RPMI8226 (cell line): ENCODE results near the gene STARD8.

ENCODE experiments used
- DNase-seq: peaks from one replicate; pipeline ENCODE4 v3.0.0-alpha.2; 2015

STARD8 gene

GRCh38 chrX:68754406-68754805 is 106.9 kb downstream of the STARD8 start:
- DNase-seq, result no peak

GRCh38 chrX:68755616-68756125 is 108.2 kb downstream of the STARD8 start:
- DNase-seq, result no peak

GRCh38 chrX:68757331-68757730 is 109.9 kb downstream of the STARD8 start:
- DNase-seq, result no peak

GRCh38 chrX:68757731-68758130 is 110.3 kb downstream of the STARD8 start:
- no peak for DNase-seq

GRCh38 chrX:68758671-68759070 is 111.2 kb downstream of the STARD8 start:
- DNase-seq, result no peak

GRCh38 chrX:68761086-68761485 is 113.6 kb downstream of the STARD8 start:
- DNase-seq, result no peak

- no peak for DNase-seq
Observed at GRCh38 chrX:68762766-68763165, 115.3 kb downstream of the STARD8 start.

- DNase-seq, result no peak
Observed at GRCh38 chrX:68763481-68763880, 116.0 kb downstream of the STARD8 start.
